Endothelial cell of umbilical vein (primary cell): ENCODE measurements around the gene SUGP2. TPM values are rescaled to one million over a fixed set of nuclear protein-coding genes. Genes with fewer than 3 reads are reported as not detected.

Experiments
- BruUV-seq: library from RNA; stranded (reverse); fragments of 400-500 nt; replicated peaks from 2 replicates; lab custom pipeline; 2021; lab: Mats Ljungman, UMichigan
- CTCF ChIA-PET: fragments of 300-600, 350-600 bp; sonication (Branson Sonifier 250); formaldehyde crosslinking; loops from one replicate; lab custom pipeline; 2021; ENCODE audit warnings: antibody characterized with exemption, inconsistent platforms; lab: Charles Lee
- POLR2A ChIA-PET: fragments of 300-600, 350-600 bp; sonication (Branson Sonifier 250); formaldehyde crosslinking; loops from one replicate; lab custom pipeline; 2021; ENCODE audit warnings: antibody characterized with exemption, inconsistent platforms; lab: Charles Lee
- DNase-seq: peaks from one replicate; pipeline ENCODE4 v3.0.0-alpha.2; 2011; ENCODE audit warnings: low read depth, low spot score
- FAIRE-seq: peaks from 2 replicates; lab custom pipeline; 2011; peaks lifted over from hg19 to GRCh38; lab: Jason Lieb, UNC
- H2AFZ ChIP-seq: 2 replicates; pipeline ENCODE4 v1.6.0; 2012; ENCODE audit warnings: low read depth, low read length, control low read depth, inconsistent platforms
- H3K27ac ChIP-seq: 2 replicates; pipeline ENCODE4 v1.5.1; 2011; ENCODE audit warnings: low read depth, mild to moderate bottlenecking, control low read depth, low read length, moderate library complexity; ENCODE audit not compliant: insufficient read depth
- H3K27me3 ChIP-seq, 2 experiments: 2 replicates each; pipeline versions ENCODE4 v1.6.0 to v1.6.1; 2011; ENCODE audit warnings: low read length in 2 of 2, mixed read lengths in 1 of 2; ENCODE audit not compliant: control insufficient read depth in 2 of 2, insufficient read depth in 2 of 2
- H3K36me3 ChIP-seq, 2 experiments: 2 replicates in 1 of 2; 3 replicates in 1 of 2; pipeline ENCODE4 v1.5.1; 2011; ENCODE audit warnings: low read length in 2 of 2, mild to moderate bottlenecking in 1 of 2, moderate library complexity in 1 of 2; ENCODE audit not compliant: control insufficient read depth in 2 of 2, insufficient read depth in 2 of 2; ENCODE audit errors: extremely low read depth in 1 of 2
- H3K4me1 ChIP-seq: 3 replicates; pipeline ENCODE4 v1.5.1; 2011; ENCODE audit warnings: mild to moderate bottlenecking, low read length; ENCODE audit not compliant: control insufficient read depth, insufficient read depth; ENCODE audit errors: extremely low read depth
- H3K4me2 ChIP-seq: 2 replicates; pipeline ENCODE4 v1.6.1; 2011; ENCODE audit warnings: low read length, control low read depth, mixed read lengths; ENCODE audit not compliant: insufficient read depth
- H3K4me3 ChIP-seq, 3 experiments: fragments of 200-600 bp in 1 of 3; sonication (generic), shearing (Covaris generic) in 1 of 3; replicated peaks in 1 of 3; 2 replicates each; pipeline ENCODE4 v1.5.1; 2011 to 2016; ENCODE audit warnings: control low read depth in 3 of 3, low read length in 3 of 3, mild to moderate bottlenecking in 2 of 3, inconsistent platforms in 1 of 3, low read depth in 1 of 3, moderate library complexity in 1 of 3; ENCODE audit not compliant: insufficient read depth in 1 of 3
- H3K79me2 ChIP-seq: 2 replicates; pipeline ENCODE4 v1.6.0; 2012; ENCODE audit warnings: low read length, inconsistent platforms; ENCODE audit not compliant: control insufficient read depth, insufficient read depth
- H3K9ac ChIP-seq: replicated peaks from 2 replicates; pipeline ENCODE3; 2011; ENCODE audit warnings: low read length, control low read depth; ENCODE audit not compliant: insufficient read depth; ENCODE audit errors: extremely low read depth
- H3K9me1 ChIP-seq: replicated peaks from 3 replicates; pipeline ENCODE4 v1.6.0; 2011; ENCODE audit warnings: mild to moderate bottlenecking, low read length; ENCODE audit not compliant: control insufficient read depth, insufficient read depth; ENCODE audit errors: extremely low read depth
- H3K9me3 ChIP-seq: replicated peaks from 2 replicates; pipeline ENCODE4 v1.5.1; 2012; ENCODE audit warnings: low read length, inconsistent platforms; ENCODE audit not compliant: control insufficient read depth, insufficient read depth
- H4K20me1 ChIP-seq: replicated peaks from 2 replicates; pipeline ENCODE3; 2011; ENCODE audit warnings: mild to moderate bottlenecking, low read length; ENCODE audit not compliant: control insufficient read depth, insufficient read depth; ENCODE audit errors: extremely low read depth
- CTCF ChIP-seq, 2 donors: IDR thresholded peaks; 1 replicate in 1 of 2; 2 replicates in 1 of 2; pipeline ENCODE4 v1.5.1; 2011; ENCODE audit warnings: low read length in 2 of 2, mild to moderate bottlenecking in 2 of 2, moderate library complexity in 2 of 2, control low read depth in 1 of 2, inconsistent platforms in 1 of 2, low read depth in 1 of 2; ENCODE audit not compliant: insufficient read depth in 1 of 2; ENCODE audit errors: extremely low read depth in 1 of 2
- EZH2 ChIP-seq: IDR thresholded peaks from 2 replicates; pipeline ENCODE4 v1.6.1; 2012; ENCODE audit warnings: borderline replicate concordance, low read depth, mild to moderate bottlenecking, moderate library complexity, low read length, inconsistent platforms; ENCODE audit not compliant: severe bottlenecking
- FOS ChIP-seq: IDR thresholded peaks from 2 replicates; pipeline ENCODE4 v1.6.1; 2011; ENCODE audit warnings: mild to moderate bottlenecking, low read length, moderate library complexity, borderline replicate concordance; ENCODE audit not compliant: insufficient read depth
- GATA2 ChIP-seq: IDR thresholded peaks from 2 replicates; pipeline ENCODE4 v1.7.0; 2011; ENCODE audit warnings: low read depth, mild to moderate bottlenecking, moderate library complexity, mixed read lengths, low read length; ENCODE audit not compliant: insufficient read length, insufficient read depth
- JUN ChIP-seq: IDR thresholded peaks from 2 replicates; pipeline ENCODE4 v1.6.1; 2011; ENCODE audit warnings: borderline replicate concordance, low read depth; ENCODE audit not compliant: insufficient read length, insufficient read depth
- MAX ChIP-seq: IDR thresholded peaks from 2 replicates; pipeline ENCODE4 v1.6.1; 2011; ENCODE audit not compliant: insufficient read depth, insufficient read length
- MYC ChIP-seq: IDR thresholded peaks from one replicate; pipeline ENCODE4 v1.6.1; 2011; ENCODE audit warnings: mild to moderate bottlenecking, low read depth, low read length
- POLR2A ChIP-seq: IDR thresholded peaks from 2 replicates; pipeline ENCODE4 v1.6.1; 2012; ENCODE audit warnings: low read depth, mild to moderate bottlenecking, control low read depth, low read length
- POLR2AphosphoS5 ChIP-seq: IDR thresholded peaks from 2 replicates; pipeline ENCODE4 v1.6.1; 2012; ENCODE audit warnings: low read depth, mild to moderate bottlenecking, control low read depth, low read length, moderate library complexity; ENCODE audit not compliant: insufficient read depth
- dilution Hi-C: fragments of 300-500 bp; cut with MboI; formaldehyde crosslinking; loops from one replicate; pipeline ENCODE4 v1.15.0; 2019; ENCODE audit warnings: low sequenced_read_pairs; ENCODE audit not compliant: extremely low pct_ligation_motif_present
- intact Hi-C: fragments of 100-400 bp; cut with micrococcal nuclease; formaldehyde crosslinking; loops from one replicate; pipeline ENCODE4 v1.10.0; 2022
- polyA plus RNA-seq, 4 experiments: library from polyadenylated mRNA; depleted of rRNA in 3 of 4; stranded (reverse) in 3 of 4; unstranded in 1 of 4; fragments of >200 nt; gene quantifications; 2 replicates each; pipeline versions ENCODE4 v1.2.1 to v1.2.3, GENCODE V29; 2011 to 2012; ENCODE audit warnings: missing spikeins in 1 of 4
- total RNA-seq: library from RNA; stranded (reverse); gene quantifications from 2 replicates; pipeline ENCODE4 v1.2.3, GENCODE V29; 2021

SUGP2 gene
- total and polyA plus RNA-seq, 2 donors (not counting 3 experiments of a cell fraction or from before 2014, with no cell fraction given): 44.6 to 79.7 TPM

GRCh38 chr19:18975869-18976268 is 57.4 kb downstream of the SUGP2 start:
- Histone ChIP-seq H2AFZ (no peak overlapping the region), H3K9me3 (no peaks in the 10 kb centered on the region), H3K79me2 (no peaks in the 10 kb centered on the region), H3K4me1 (peaks cover 15% of the 10 kb centered on the region), H3K4me3 (no peak overlapping the region), H3K4me2 (no peak overlapping the region), H3K36me3 (no peaks in the 10 kb centered on the region), H3K27me3 (no peaks in the 10 kb centered on the region), H3K27ac (no peak overlapping the region), H3K9me1 (no peaks in the 10 kb centered on the region), H4K20me1 (no peaks in the 10 kb centered on the region), H3K9ac (no peak overlapping the region)
- BruUV-seq: no TSS peak
- ChIA-PET CTCF (interaction anchor here (2.4 kb wide), 1 partner anchor 11 kb away, joined by 7 read pairs; no protein-coding TSS in a partner anchor), POLR2A (interaction anchor here (0.8 kb wide), 1 partner anchor 450 kb away, joined by 6 read pairs; no protein-coding TSS in a partner anchor)
- intact Hi-C loops: no loop called here
- dilution Hi-C loops: no loop called here
- no peak for DNase-seq
- TF ChIP-seq GATA2 (no peak), MAX (no peak), FOS (no peak), POLR2AphosphoS5 (no peak), MYC (no peak), POLR2A (no peak), CTCF (IDR thresholded peaks at IDR 0.05; ENCODE audit: extremely low read depth in 1 of 2, insufficient read depth in 1 of 2, low read depth in 1 of 2, low read length in 2 of 2) (no peak), JUN (no peak), EZH2 (no peak)
- FAIRE-seq: no peak
